PFSK-1 (cell line): Measurements from ENCODE around the gene CARMIL1.

Experiments
- FOXP2 ChIP-seq: optimal IDR thresholded peaks from 2 replicates; pipeline ENCODE3; 2011; ENCODE audit warnings: borderline replicate concordance, control low read depth, inconsistent platforms; ENCODE audit not compliant: insufficient read depth; ENCODE audit errors: extremely low read length, extremely low read depth
- POLR2AphosphoS5 ChIP-seq: IDR thresholded peaks from 2 replicates; pipeline ENCODE4 v1.6.1; 2012; ENCODE audit warnings: low read depth, mild to moderate bottlenecking, control low read depth, low read length, moderate library complexity
- REST ChIP-seq, 2 experiments: IDR thresholded peaks; 2 replicates each; pipeline versions ENCODE4 v1.6.1 to v1.8.0; 2011 to 2012; ENCODE audit warnings: low read depth in 2 of 2, low read length in 2 of 2, control low read depth in 1 of 2, inconsistent platforms in 1 of 2, mild to moderate bottlenecking in 1 of 2, moderate library complexity in 1 of 2; ENCODE audit not compliant: insufficient read depth in 1 of 2
- SIN3A ChIP-seq: IDR thresholded peaks from 2 replicates; pipeline ENCODE4 v1.6.1; 2012; ENCODE audit warnings: mild to moderate bottlenecking, low read length, moderate library complexity, borderline replicate concordance; ENCODE audit not compliant: insufficient read depth
- TAF1 ChIP-seq: IDR thresholded peaks from 2 replicates; pipeline ENCODE4 v1.6.1; 2012; ENCODE audit warnings: low read length, control low read depth, borderline replicate concordance; ENCODE audit not compliant: insufficient read depth

The CARMIL1 gene

DNA sequence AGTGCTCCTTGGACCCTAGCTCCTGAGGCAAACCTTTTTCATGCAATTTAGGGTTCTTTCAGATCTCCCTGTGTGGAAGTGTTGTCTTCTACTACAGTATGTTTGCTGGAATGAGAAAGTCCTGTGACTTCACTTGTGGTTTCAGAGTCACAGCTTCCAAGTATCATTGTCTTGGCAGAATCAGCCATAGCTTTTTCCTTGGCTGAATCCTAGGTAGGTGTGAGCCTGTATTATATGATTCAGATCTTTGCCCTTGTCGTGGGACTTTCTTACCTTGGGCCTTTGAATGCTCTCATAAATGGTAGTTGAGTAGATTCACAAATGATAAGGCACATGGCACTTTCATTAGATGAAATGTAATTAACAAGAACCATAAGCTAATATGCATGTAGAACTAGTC lies 16.5 kb downstream of the CARMIL1 start:
- no peak for TF ChIP-seq POLR2AphosphoS5

- no peak for TF ChIP-seq POLR2AphosphoS5
- TF ChIP-seq FOXP2 = no peak
- no peak for TF ChIP-seq TAF1
- TF ChIP-seq SIN3A = no peak
- no peak for TF ChIP-seq REST (IDR thresholded peaks at IDR 0.05; ENCODE audit: insufficient read depth in 1 of 2, low read depth in 2 of 2, low read length in 2 of 2)
Observed at GRCh38 chr6:25296217-25296905, 17.2 kb downstream of the CARMIL1 start.

DNA sequence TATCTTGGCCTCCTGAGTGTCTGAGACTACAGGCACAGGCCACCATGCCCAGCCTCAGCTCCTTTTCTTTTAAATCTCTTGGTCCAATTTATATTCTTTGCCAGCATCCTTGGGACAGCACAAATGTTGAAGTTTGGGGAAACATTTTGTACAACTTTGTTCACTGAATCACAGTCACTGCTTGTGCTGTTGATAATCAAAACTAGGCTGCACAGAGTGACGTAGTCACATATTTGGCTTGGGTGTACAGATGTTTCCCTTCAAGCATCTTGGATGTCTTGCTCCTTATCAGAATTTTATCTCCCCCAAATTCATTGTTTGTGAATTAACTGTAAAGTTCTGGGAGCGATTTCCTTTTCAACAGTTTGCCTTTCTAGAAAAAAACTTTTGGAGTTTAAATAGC lies 17.9 kb downstream of the CARMIL1 start:
- TF ChIP-seq POLR2AphosphoS5 = no peak
- TF ChIP-seq FOXP2 = no peak
- TF ChIP-seq REST (IDR thresholded peaks at IDR 0.05; ENCODE audit: insufficient read depth in 1 of 2, low read depth in 2 of 2, low read length in 2 of 2) = no peak
- no peak for TF ChIP-seq TAF1
- TF ChIP-seq SIN3A = no peak

- no peak for TF ChIP-seq TAF1
- no peak for TF ChIP-seq FOXP2
- TF ChIP-seq REST (IDR thresholded peaks at IDR 0.05; ENCODE audit: insufficient read depth in 1 of 2, low read depth in 2 of 2, low read length in 2 of 2) = no peak
- TF ChIP-seq SIN3A = no peak
- TF ChIP-seq POLR2AphosphoS5 = no peak
Observed at GRCh38 chr6:25297823-25298522, 18.8 kb downstream of the CARMIL1 start.

DNA sequence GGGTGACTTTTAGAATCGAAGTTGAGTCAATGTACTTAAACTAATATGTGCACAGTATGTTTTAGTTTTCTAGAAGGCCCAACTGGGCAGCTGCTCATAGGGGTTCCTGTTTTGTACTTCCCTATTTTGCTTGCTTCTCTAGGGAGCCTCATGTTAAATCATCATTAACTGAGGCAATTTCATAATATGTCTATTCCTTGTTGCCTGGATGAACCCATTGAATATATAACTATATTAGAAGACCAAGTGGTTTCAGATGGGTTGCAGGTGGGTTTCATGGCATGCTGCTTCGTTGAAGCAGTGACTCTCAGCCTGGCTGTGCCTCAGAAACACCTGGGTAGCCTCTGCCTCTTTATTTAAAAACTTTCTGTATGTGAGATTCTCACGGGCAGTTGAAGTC lies 22.2 kb downstream of the CARMIL1 start:
- no peak for TF ChIP-seq REST (IDR thresholded peaks at IDR 0.05; ENCODE audit: insufficient read depth in 1 of 2, low read depth in 2 of 2, low read length in 2 of 2)
- no peak for TF ChIP-seq SIN3A
- no peak for TF ChIP-seq FOXP2
- no peak for TF ChIP-seq TAF1
- no peak for TF ChIP-seq POLR2AphosphoS5
